ENCODE data around the gene N4BP2L2.

Gene N4BP2L2

DNA sequence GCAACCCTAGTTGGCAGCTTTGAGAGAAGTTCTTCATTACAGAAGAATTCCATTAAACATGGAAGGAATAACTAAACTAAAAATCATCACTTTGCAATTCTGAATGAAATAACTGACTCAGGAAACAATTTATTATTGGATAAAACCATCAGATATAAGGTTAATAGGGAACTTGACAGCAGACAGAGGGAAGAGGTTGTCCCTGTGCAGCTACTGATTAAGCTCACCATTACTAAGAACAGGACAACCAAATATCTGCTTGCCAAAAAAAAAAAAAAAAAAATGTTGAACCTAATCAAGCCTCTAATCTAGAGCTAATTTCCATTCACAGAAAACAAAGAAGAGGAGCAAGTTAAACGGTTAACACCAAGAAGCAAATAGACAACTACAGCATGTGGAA lies 12.8 kb downstream of the N4BP2L2 start:
- H3K9me3 Mint-ChIP-seq, result no peaks in the 10 kb centered on the region
- no peak overlapping the region for H3K27ac Mint-ChIP-seq
- H3K4me1 Mint-ChIP-seq, result no peaks in the 10 kb centered on the region
- TF ChIP-seq, protein P1, sequence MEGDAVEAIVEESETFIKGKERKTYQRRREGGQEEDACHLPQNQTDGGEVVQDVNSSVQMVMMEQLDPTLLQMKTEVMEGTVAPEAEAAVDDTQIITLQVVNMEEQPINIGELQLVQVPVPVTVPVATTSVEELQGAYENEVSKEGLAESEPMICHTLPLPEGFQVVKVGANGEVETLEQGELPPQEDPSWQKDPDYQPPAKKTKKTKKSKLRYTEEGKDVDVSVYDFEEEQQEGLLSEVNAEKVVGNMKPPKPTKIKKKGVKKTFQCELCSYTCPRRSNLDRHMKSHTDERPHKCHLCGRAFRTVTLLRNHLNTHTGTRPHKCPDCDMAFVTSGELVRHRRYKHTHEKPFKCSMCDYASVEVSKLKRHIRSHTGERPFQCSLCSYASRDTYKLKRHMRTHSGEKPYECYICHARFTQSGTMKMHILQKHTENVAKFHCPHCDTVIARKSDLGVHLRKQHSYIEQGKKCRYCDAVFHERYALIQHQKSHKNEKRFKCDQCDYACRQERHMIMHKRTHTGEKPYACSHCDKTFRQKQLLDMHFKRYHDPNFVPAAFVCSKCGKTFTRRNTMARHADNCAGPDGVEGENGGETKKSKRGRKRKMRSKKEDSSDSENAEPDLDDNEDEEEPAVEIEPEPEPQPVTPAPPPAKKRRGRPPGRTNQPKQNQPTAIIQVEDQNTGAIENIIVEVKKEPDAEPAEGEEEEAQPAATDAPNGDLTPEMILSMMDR (IDR thresholded peaks at IDR 0.05), result no peak
- peaks cover 77% of the 10 kb centered on the region for H3K36me3 Mint-ChIP-seq (ENCODE audit: low read depth)
- DNase-seq, result no peak
- H3K27me3 Mint-ChIP-seq (ENCODE audit: low read depth, poor library complexity), result no peaks in the 10 kb centered on the region
- H3K4me3 Mint-ChIP-seq, result no peak overlapping the region

- Mint-ChIP-seq H3K4me3 (no peak overlapping the region), H3K27ac (no peak overlapping the region), H3K27me3 (ENCODE audit: low read depth, poor library complexity) (no peaks in the 10 kb centered on the region), H3K9me3 (no peaks in the 10 kb centered on the region), H3K4me1 (no peaks in the 10 kb centered on the region), H3K36me3 (ENCODE audit: low read depth) (peaks cover 85% of the 10 kb centered on the region)
- TF ChIP-seq, protein P1 (IDR thresholded peaks at IDR 0.05), result no peak
- no peak for DNase-seq
Measured at GRCh38 chr13:32515246-32515645, 23.3 kb downstream of the N4BP2L2 start.

- Mint-ChIP-seq H3K36me3 (ENCODE audit: low read depth) (peaks cover 65% of the 10 kb centered on the region), H3K4me1 (no peaks in the 10 kb centered on the region), H3K9me3 (no peaks in the 10 kb centered on the region), H3K27me3 (ENCODE audit: low read depth, poor library complexity) (no peaks in the 10 kb centered on the region), H3K27ac (no peak overlapping the region), H3K4me3 (no peak overlapping the region)
- TF ChIP-seq, protein P1 (IDR thresholded peaks at IDR 0.05), result no peak
- no peak for DNase-seq
Measured at GRCh38 chr13:32511482-32511881, 27.1 kb downstream of the N4BP2L2 start.

DNA sequence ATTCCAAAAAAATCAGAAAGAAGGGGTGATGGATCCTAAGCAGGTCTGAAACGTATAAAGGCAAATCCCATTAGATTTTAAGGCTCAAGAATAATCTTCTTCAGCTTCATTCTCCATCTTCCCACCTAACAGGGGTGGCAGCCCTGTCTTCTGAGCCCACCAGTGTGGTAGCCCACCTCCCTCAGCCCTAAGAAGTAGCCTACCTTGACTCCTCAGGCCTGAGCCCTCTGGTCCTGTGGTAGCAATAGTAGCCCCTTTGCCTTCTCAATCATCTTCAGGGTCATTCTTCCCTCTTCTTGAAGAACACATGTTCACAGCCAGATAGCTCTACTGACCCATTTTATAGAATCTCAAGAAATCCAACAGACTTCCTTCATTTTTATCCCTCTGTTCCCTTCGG lies 33.7 kb downstream of the N4BP2L2 start:
- DNase-seq, result no peak
- Mint-ChIP-seq H3K36me3 (ENCODE audit: low read depth) (peaks cover 40% of the 10 kb centered on the region), H3K4me1 (no peaks in the 10 kb centered on the region), H3K4me3 (no peak overlapping the region), H3K9me3 (no peaks in the 10 kb centered on the region), H3K27me3 (ENCODE audit: low read depth, poor library complexity) (no peaks in the 10 kb centered on the region), H3K27ac (no peak overlapping the region)
- TF ChIP-seq, protein P1 (IDR thresholded peaks at IDR 0.05), result no peak

DNA sequence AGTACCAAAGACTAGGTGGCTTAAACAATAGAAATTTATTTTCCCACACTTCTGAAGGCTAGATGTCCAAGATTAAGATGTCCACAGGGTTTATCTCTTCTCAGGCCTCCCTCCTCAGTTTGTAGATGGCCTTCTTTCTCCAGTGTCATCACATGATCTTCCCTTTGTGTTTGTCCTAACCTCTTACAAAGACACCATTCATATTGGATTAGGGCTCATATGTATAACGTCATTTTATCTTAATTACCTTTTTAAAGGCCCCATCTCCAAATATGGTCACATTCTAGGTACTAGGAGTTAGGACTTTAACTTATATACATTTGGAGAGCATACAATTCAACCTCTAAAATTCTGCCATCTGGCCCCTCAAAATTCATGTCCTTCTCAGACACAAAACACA lies 34.3 kb downstream of the N4BP2L2 start:
- no peaks in the 10 kb centered on the region for H3K9me3 Mint-ChIP-seq
- H3K27me3 Mint-ChIP-seq (ENCODE audit: low read depth, poor library complexity), result no peaks in the 10 kb centered on the region
- peaks cover 34% of the 10 kb centered on the region for H3K36me3 Mint-ChIP-seq (ENCODE audit: low read depth)
- H3K4me3 Mint-ChIP-seq, result no peak overlapping the region
- H3K27ac Mint-ChIP-seq, result no peak overlapping the region
- no peak for DNase-seq
- H3K4me1 Mint-ChIP-seq, result no peaks in the 10 kb centered on the region
- TF ChIP-seq, protein P1 (IDR thresholded peaks at IDR 0.05), result no peak

GRCh38 chr13:32503727-32504126 lies 34.9 kb downstream of the N4BP2L2 start:
- Mint-ChIP-seq H3K27ac (no peak overlapping the region), H3K4me1 (no peaks in the 10 kb centered on the region), H3K36me3 (ENCODE audit: low read depth) (peaks cover 29% of the 10 kb centered on the region), H3K9me3 (no peaks in the 10 kb centered on the region), H3K4me3 (no peak overlapping the region), H3K27me3 (ENCODE audit: low read depth, poor library complexity) (no peaks in the 10 kb centered on the region)
- TF ChIP-seq, protein P1 (IDR thresholded peaks at IDR 0.05), result no peak
- no peak for DNase-seq

Measured in nephron progenitor cell (in vitro differentiated cells).